ENCODE measurements around the gene FMN1. TPM values are rescaled to one million over a fixed set of nuclear protein-coding genes. Genes with fewer than 3 reads are reported as not detected.

Gene FMN1
- total RNA-seq, 1 experiment from 2014 or later = 2.4 TPM

DNA sequence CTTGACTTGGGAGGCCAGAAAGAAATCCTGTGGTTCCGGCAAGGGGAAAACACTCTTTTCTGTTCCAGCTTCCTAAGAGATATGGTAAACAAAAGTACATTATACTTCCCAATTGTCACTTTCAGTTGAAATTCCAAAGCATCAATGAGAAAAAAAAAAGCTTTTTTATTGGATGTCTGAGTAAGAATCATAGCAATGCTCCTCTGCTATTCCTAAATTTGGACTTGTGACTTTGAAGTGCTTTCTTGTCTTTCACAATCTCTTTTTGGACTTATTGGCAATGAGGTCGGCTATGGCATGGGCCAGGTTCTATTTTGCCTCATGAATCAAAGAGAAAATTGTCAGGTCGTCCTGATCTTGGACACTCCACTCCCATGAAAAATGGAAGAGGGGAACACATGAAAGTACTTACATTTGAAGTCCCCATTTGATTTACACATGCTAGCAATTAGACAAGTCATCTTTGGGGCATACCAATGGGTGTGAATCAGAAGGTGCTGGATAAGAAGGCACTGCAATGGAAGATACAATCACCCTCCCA, 306.2 kb downstream of the FMN1 start:
- DNase-seq = no peak
- H3K79me2 ChIP-seq (ENCODE audit: low read length) = no peaks in the 10 kb centered on the region

DNA sequence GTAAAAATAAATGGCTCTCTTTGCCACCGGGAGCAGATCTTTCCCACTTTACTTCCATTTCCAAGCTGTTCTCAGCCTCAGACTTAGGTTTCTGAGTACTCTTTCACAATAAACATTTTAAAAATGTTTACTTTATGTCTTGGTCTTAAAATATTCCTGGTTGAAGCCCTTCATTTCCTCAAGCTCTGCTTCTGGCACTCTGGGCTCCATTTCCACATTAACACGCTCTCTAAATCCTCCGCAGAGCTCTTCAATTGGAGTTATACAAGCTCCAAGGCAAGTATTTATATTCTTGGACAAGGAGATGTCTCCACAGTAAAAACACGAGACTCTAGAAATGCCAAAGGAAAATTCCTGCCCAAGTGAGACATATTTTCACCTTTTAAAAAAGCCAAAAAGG, 307.4 kb downstream of the FMN1 start:
- H3K27ac ChIP-seq (ENCODE audit: low read length) = no peak overlapping the region
- H3K9me2 ChIP-seq (replicated peaks; ENCODE audit: low read length) = no peaks in the 10 kb centered on the region
- H3K4me2 ChIP-seq (ENCODE audit: low read length) = no peak overlapping the region
- ATAC-seq (no peak), DNase-seq (no peak)
- BruUV-seq (replicated peaks) = no TSS peak
- H3K9me3 ChIP-seq (ENCODE audit: low read length) = no peaks in the 10 kb centered on the region
- no peak overlapping the region for H3K4me3 ChIP-seq (ENCODE audit: low read length)
- H3K9ac ChIP-seq (ENCODE audit: low read length) = no peak overlapping the region
- H3K79me2 ChIP-seq (ENCODE audit: low read length) = no peaks in the 10 kb centered on the region
- H3K4me1 ChIP-seq (ENCODE audit: insufficient read depth, low read length) = no peaks in the 10 kb centered on the region
- ChIA-PET POLR2A (ENCODE audit: unreplicated experiment) (no interaction called here), CTCF (no interaction called here)
- H2AFZ ChIP-seq (ENCODE audit: low read length) = no peak overlapping the region
- intact Hi-C loops (cut with micrococcal nuclease) = no loop called here
- no peaks in the 10 kb centered on the region for H4K20me1 ChIP-seq (ENCODE audit: low read length)
- H3K27me3 ChIP-seq (ENCODE audit: low read length) = no peaks in the 10 kb centered on the region
- no peaks in the 10 kb centered on the region for H3F3A ChIP-seq (ENCODE audit: low read length, unreplicated experiment)
- TF ChIP-seq EZH2phosphoT487 (IDR thresholded peaks at IDR 0.05; ENCODE audit: borderline replicate concordance, low read length) (no peak), EZH2 (IDR thresholded peaks at IDR 0.05; ENCODE audit: low read length, unreplicated experiment) (no peak)
- TF ChIP-seq, protein P1, sequence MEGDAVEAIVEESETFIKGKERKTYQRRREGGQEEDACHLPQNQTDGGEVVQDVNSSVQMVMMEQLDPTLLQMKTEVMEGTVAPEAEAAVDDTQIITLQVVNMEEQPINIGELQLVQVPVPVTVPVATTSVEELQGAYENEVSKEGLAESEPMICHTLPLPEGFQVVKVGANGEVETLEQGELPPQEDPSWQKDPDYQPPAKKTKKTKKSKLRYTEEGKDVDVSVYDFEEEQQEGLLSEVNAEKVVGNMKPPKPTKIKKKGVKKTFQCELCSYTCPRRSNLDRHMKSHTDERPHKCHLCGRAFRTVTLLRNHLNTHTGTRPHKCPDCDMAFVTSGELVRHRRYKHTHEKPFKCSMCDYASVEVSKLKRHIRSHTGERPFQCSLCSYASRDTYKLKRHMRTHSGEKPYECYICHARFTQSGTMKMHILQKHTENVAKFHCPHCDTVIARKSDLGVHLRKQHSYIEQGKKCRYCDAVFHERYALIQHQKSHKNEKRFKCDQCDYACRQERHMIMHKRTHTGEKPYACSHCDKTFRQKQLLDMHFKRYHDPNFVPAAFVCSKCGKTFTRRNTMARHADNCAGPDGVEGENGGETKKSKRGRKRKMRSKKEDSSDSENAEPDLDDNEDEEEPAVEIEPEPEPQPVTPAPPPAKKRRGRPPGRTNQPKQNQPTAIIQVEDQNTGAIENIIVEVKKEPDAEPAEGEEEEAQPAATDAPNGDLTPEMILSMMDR (conservative IDR thresholded peaks at IDR 0.05; ENCODE audit: low read depth, low read length) = no peak
- H3K36me3 ChIP-seq (ENCODE audit: low read depth, low read length) = no peaks in the 10 kb centered on the region

More for the DNA sequence above, 306.2 kb downstream of the FMN1 start:
- no peaks in the 10 kb centered on the region for H3K4me1 ChIP-seq (ENCODE audit: insufficient read depth, low read length)
- ChIA-PET CTCF (no interaction called here), POLR2A (ENCODE audit: unreplicated experiment) (interaction anchor here (0.6 kb wide), 1 partner anchor 385 kb away, joined by 6 read pairs; no protein-coding TSS in a partner anchor)
- H2AFZ ChIP-seq (ENCODE audit: low read length) = no peak overlapping the region
- no peak overlapping the region for H3K4me2 ChIP-seq (ENCODE audit: low read length)
- H4K20me1 ChIP-seq (ENCODE audit: low read length) = no peaks in the 10 kb centered on the region
- H3K36me3 ChIP-seq (ENCODE audit: low read depth, low read length) = no peaks in the 10 kb centered on the region
- intact Hi-C loops (cut with micrococcal nuclease) = no loop called here
- no peak overlapping the region for H3K27ac ChIP-seq (ENCODE audit: low read length)
- no peak overlapping the region for H3K9ac ChIP-seq (ENCODE audit: low read length)
- H3F3A ChIP-seq (ENCODE audit: low read length, unreplicated experiment) = no peaks in the 10 kb centered on the region
- no TSS peak for BruUV-seq (replicated peaks)
- H3K9me3 ChIP-seq (ENCODE audit: low read length) = no peaks in the 10 kb centered on the region
- no peak overlapping the region for H3K4me3 ChIP-seq (ENCODE audit: low read length)
- H3K27me3 ChIP-seq (ENCODE audit: low read length) = no peaks in the 10 kb centered on the region
- TF ChIP-seq, protein P1 (conservative IDR thresholded peaks at IDR 0.05; ENCODE audit: low read depth, low read length) = no peak
- TF ChIP-seq EZH2 (IDR thresholded peaks at IDR 0.05; ENCODE audit: low read length, unreplicated experiment) = no peak
- no peak for TF ChIP-seq EZH2phosphoT487 (IDR thresholded peaks at IDR 0.05; ENCODE audit: borderline replicate concordance, low read length)
- H3K9me2 ChIP-seq (replicated peaks; ENCODE audit: low read length) = no peaks in the 10 kb centered on the region
- ATAC-seq = no peak

DNA sequence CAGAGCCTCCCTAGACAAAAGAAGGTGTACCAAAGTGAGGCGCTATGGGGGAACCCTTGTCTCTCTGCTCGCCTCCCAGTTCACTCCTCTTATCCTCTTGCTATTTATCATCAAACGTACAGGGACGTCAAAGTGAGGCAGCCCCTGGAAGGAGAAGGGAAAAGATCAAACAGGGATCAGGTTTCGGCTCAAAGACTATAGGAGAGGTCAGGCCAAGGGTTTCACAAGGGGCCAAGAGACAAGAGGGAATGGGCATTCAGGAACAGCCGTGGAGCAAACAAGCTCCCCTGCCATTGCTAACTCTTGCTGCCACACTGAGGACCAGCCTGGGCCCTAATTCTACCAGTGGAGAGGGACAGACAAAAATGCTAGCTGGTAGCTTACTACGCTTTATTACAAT, 308.1 kb downstream of the FMN1 start:
- no peak overlapping the region for H3K9ac ChIP-seq (ENCODE audit: low read length)
- TF ChIP-seq, protein P1 (conservative IDR thresholded peaks at IDR 0.05; ENCODE audit: low read depth, low read length) = no peak
- TF ChIP-seq EZH2phosphoT487 (IDR thresholded peaks at IDR 0.05; ENCODE audit: borderline replicate concordance, low read length) (no peak), EZH2 (IDR thresholded peaks at IDR 0.05; ENCODE audit: low read length, unreplicated experiment) (no peak)
- no TSS peak for BruUV-seq (replicated peaks)
- no peaks in the 10 kb centered on the region for H3K4me1 ChIP-seq (ENCODE audit: insufficient read depth, low read length)
- CTCF ChIA-PET = no interaction called here
- POLR2A ChIA-PET (ENCODE audit: unreplicated experiment) = no interaction called here
- intact Hi-C loops (cut with micrococcal nuclease) = no loop called here
- H3K4me2 ChIP-seq (ENCODE audit: low read length) = no peak overlapping the region
- no peak overlapping the region for H3K4me3 ChIP-seq (ENCODE audit: low read length)
- no peaks in the 10 kb centered on the region for H3K9me2 ChIP-seq (replicated peaks; ENCODE audit: low read length)
- H3K79me2 ChIP-seq (ENCODE audit: low read length) = no peaks in the 10 kb centered on the region
- ATAC-seq = no peak
- no peak overlapping the region for H3K27ac ChIP-seq (ENCODE audit: low read length)
- no peaks in the 10 kb centered on the region for H3K9me3 ChIP-seq (ENCODE audit: low read length)
- H3K27me3 ChIP-seq (ENCODE audit: low read length) = no peaks in the 10 kb centered on the region
- no peaks in the 10 kb centered on the region for H3K36me3 ChIP-seq (ENCODE audit: low read depth, low read length)
- no peaks in the 10 kb centered on the region for H3F3A ChIP-seq (ENCODE audit: low read length, unreplicated experiment)
- H2AFZ ChIP-seq (ENCODE audit: low read length) = no peak overlapping the region
- no peak for DNase-seq
- H4K20me1 ChIP-seq (ENCODE audit: low read length) = no peaks in the 10 kb centered on the region

All from PC-3 (cell line).